OCI-LY3 (cell line): ENCODE results near the gene PSEN1.

Experiments used
- CTCF ChIP-seq: fragments of 200-600, 300-600 bp; sonication (generic); IDR thresholded peaks from 2 replicates; pipeline ENCODE4 v1.5.1; 2014; ENCODE audit warnings: antibody characterized with exemption, low read length, low read depth
- EZH2phosphoT487 ChIP-seq: fragments of 200-600 bp; shearing (Covaris generic); IDR thresholded peaks from 2 replicates; pipeline ENCODE4 v1.6.1; 2018; ENCODE audit warnings: antibody characterized with exemption, mixed run types, low read depth

GRCh38 chr14:73235531-73236155, 99.3 kb downstream of the PSEN1 start:
- TF ChIP-seq EZH2phosphoT487 = no peak
- no peak for TF ChIP-seq CTCF
